ENCODE results near the gene NOS1AP.

NOS1AP gene

DNA sequence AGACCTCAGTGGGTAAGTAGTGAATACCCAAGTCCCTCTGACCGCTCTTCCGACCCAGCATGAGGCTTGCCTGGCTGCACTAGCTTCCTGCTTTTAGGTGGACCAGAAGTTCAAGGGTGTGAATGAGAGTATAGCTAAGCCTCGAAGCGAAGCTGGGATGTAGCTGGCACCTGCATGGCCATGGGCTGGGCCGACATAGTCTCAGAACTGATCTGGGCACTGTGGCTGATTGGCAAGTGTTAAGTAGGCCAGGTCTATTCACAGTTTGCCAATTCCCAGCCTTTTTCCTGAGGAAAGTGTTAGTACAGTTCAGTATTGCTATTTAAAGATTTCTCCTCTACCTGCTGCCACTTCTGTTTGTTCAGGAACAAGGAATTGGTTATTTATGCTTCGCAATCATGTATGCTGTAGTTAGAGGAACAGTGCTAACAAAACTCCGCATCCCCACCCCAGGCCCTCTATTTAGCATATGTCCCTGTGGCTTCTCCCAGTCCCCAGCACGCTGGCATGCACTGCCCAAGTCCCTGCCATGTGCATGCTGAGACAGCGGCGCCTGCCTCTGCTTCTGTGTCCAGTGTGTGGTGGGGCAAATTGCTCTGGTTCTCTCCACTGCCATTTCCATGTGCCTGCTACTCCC, 290.9 kb downstream of the NOS1AP start:
- DNase-seq (ENCODE audit: low read depth in 2 of 2, low spot score in 1 of 2) = no peak

- DNase-seq (ENCODE audit: low read depth in 2 of 2, low spot score in 1 of 2) = no peak
These were observed 291.4 kb downstream of the NOS1AP start for GRCh38 chr1:162360874-162361260.

GRCh38 chr1:162361349-162361748, 291.9 kb downstream of the NOS1AP start:
- DNase-seq (ENCODE audit: low read depth in 2 of 2, low spot score in 1 of 2) = no peak

DNA sequence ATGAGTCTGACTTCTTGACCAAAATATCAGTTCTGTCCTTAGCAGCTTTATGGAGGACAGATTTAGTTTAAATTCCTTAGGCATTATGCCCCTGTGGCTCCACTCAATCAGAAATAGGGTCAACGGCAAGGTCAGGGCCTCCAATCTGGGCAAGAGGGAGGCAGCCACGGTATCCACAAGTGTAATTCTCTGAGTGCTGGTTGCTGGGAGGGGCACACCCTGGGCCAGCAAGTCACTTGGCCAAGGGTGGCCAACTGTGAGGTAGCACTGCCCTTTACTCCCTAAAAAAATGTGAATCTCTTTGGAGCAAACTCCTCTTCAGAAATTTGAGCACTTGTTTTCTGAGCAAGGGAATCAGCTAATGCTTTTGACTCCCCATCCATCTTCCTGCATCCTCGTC, 294.3 kb downstream of the NOS1AP start:
- no peak for DNase-seq (ENCODE audit: low read depth in 2 of 2, low spot score in 1 of 2)

GRCh38 chr1:162364498-162364897, 295.0 kb downstream of the NOS1AP start:
- no peak for DNase-seq (ENCODE audit: low read depth in 2 of 2, low spot score in 1 of 2)

- DNase-seq (ENCODE audit: low read depth in 2 of 2, low spot score in 1 of 2) = no peak
These were observed 296.0 kb downstream of the NOS1AP start for GRCh38 chr1:162365284-162366020.

DNA sequence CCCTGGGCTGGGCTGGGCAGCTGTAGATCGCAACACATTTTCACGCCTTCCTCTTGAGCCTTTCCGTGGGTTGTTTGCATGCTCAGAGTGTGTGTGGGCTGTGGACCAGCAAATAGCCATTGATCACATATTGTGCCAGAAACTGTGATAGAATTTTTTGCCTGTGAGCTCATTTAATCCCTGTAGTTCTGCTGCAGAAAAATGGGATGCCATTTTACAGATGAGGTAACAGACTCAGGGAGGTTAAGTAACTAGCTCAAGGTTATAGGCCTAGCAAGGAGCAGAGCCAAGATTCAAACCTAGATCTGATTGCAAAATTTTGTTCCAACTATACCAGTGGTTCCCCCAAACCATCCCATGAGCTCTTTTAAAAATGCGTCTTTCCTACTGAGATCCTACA, 296.7 kb downstream of the NOS1AP start:
- no peak for DNase-seq (ENCODE audit: low read depth in 2 of 2, low spot score in 1 of 2)

GRCh38 chr1:162366671-162367070, 297.2 kb downstream of the NOS1AP start:
- no peak for DNase-seq (ENCODE audit: low read depth in 2 of 2, low spot score in 1 of 2)

DNA sequence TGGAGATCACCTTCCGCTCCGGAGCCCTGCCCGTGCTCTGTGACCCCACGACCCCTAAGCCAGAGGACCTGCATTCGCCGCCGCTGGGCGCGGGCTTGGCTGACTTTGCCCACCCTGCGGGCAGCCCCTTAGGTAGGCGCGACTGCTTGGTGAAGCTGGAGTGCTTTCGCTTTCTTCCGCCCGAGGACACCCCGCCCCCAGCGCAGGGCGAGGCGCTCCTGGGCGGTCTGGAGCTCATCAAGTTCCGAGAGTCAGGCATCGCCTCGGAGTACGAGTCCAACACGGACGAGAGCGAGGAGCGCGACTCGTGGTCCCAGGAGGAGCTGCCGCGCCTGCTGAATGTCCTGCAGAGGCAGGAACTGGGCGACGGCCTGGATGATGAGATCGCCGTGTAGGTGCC, 297.6 kb downstream of the NOS1AP start:
- no peak for DNase-seq (ENCODE audit: low read depth in 2 of 2, low spot score in 1 of 2)

- no peak for DNase-seq (ENCODE audit: low read depth in 2 of 2, low spot score in 1 of 2)
These were observed 298.3 kb downstream of the NOS1AP start for GRCh38 chr1:162367772-162368171.

- DNase-seq (ENCODE audit: low read depth in 2 of 2, low spot score in 1 of 2) = no peak
These were observed 299.0 kb downstream of the NOS1AP start for GRCh38 chr1:162368451-162368850.

GRCh38 chr1:162369571-162369970, 300.1 kb downstream of the NOS1AP start:
- no peak for DNase-seq (ENCODE audit: low read depth in 2 of 2, low spot score in 1 of 2)

- no peak for DNase-seq (ENCODE audit: low read depth in 2 of 2, low spot score in 1 of 2)
These were observed 300.7 kb downstream of the NOS1AP start for GRCh38 chr1:162370161-162370560.

DNA sequence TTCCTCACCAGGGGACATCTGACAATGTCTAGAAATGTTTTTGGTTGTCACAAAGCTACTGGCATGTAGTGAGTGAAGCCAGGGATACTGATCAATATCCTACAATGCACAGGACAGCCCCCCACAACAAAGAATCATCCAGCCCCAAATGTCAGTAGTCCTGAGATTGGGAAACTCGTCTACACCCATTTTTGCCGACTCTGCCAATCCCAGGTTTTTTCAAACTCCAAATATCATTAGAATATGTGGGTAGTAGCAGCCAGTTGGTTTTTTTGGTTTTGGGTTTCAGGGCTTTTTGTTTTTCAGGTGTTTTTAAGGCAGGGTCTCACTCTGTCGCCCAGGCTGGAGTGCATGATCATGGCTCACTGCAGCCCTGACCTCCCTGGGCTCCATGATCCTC, 301.2 kb downstream of the NOS1AP start:
- DNase-seq (ENCODE audit: low read depth in 2 of 2, low spot score in 1 of 2) = no peak

GRCh38 chr1:162371611-162372010, 302.1 kb downstream of the NOS1AP start:
- DNase-seq (ENCODE audit: low read depth in 2 of 2, low spot score in 1 of 2) = no peak

- no peak for DNase-seq (ENCODE audit: low read depth in 2 of 2, low spot score in 1 of 2)
These were observed 302.9 kb downstream of the NOS1AP start for GRCh38 chr1:162372159-162373071.

DNA sequence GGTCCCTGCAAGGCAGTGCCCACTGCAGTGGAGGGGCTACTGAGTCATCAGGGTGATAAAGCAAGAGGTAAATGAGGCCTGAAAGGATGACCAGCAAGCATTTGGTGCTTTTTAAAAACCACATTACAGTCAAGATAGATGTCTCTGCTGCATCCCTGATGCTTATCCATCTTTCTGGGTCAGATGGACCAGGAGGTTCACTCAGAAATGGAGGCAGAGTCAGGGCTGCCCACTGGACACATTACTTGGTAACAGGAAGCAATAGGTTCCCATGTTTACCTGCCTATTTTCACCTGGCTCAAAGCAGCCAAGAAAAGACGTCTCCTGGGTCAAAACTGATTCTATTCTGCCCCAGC, 303.6 kb downstream of the NOS1AP start:
- DNase-seq (ENCODE audit: low read depth in 2 of 2, low spot score in 1 of 2) = no peak

- no peak for DNase-seq (ENCODE audit: low read depth in 2 of 2, low spot score in 1 of 2)
These were observed 304.2 kb downstream of the NOS1AP start for GRCh38 chr1:162373541-162374260.

DNA sequence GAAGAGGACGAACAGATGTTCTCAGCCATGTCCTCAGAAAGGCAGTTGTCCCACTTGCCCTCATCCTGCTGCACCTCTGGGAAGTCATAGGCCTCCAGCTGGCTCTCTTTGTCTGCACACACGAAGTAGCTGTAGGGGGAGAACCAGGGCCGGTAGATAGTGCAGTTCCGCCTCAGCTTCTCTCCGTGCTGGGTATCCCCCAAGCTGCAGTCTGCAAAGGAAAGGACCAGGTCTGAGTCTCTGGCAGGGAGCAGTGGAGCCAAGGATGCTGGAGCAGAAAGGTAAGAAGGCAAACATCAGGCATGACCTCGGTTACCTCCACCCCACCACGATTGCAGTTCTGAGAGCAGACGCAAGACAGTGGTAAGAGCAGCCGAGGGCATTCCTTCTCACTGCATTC, 304.9 kb downstream of the NOS1AP start:
- no peak for DNase-seq (ENCODE audit: low read depth in 2 of 2, low spot score in 1 of 2)

DNA sequence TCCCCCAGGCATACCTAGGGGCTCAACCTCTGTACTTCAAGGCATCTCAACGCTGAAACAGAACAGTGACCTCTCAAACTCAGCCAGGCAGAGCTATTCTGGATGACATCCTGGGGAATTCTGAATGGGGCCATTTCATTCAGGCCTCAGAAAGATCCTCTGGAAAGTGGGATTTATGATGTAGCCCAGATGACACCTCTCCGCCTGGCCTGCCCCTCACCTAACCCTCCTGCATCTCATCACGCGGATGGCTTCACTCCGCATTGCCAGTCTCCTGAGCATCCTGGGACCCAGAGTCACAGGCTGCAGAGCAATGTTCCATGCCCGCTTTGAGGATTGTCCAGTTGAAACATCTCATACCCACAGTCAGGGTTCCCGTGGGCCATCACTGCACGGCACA, 306.0 kb downstream of the NOS1AP start:
- DNase-seq (ENCODE audit: low read depth in 2 of 2, low spot score in 1 of 2) = no peak

- DNase-seq (ENCODE audit: low read depth in 2 of 2, low spot score in 1 of 2) = no peak
These were observed 307.2 kb downstream of the NOS1AP start, which contains the start of gene SPATA46 for GRCh38 chr1:162376691-162377090. Gene SPATA46, minus strand, starts transcription at chr1:162376854. Its CDS starts 64 bp downstream, at chr1:162376790.

All from stimulated activated CD8-positive, alpha-beta memory T cell treated with anti-CD3 and anti-CD28 coated beads, Interleukin-4, amount 100 ng/mL, for 1 hour (primary cell).